Skin of body (tissue), 2 donors: ENCODE results near the gene MDH1. TPM values are rescaled to one million over a fixed set of nuclear protein-coding genes. Genes with fewer than 3 reads are reported as not detected.
"Not testable (repeated sequence)": the region's sequence is repeated elsewhere in the genome, so short reads cannot be mapped to it uniquely, and the experiment has no call there.

Experiments
- DNase-seq: peaks from one replicate; lab custom pipeline; 2025; lab: John Stamatoyannopoulos, UW
- total RNA-seq: library from RNA; depleted of rRNA; stranded (reverse); fragments of >200 nt; gene quantifications from one replicate; pipeline ENCODE4 v1.2.3, GENCODE V29; 2014

MDH1 gene
- total RNA-seq, 1 donor from 2014 or later: 139 TPM

- DNase-seq: no peak
Measured at GRCh38 chr2:63587814-63588384, 864 bp upstream of the MDH1 start.

DNA sequence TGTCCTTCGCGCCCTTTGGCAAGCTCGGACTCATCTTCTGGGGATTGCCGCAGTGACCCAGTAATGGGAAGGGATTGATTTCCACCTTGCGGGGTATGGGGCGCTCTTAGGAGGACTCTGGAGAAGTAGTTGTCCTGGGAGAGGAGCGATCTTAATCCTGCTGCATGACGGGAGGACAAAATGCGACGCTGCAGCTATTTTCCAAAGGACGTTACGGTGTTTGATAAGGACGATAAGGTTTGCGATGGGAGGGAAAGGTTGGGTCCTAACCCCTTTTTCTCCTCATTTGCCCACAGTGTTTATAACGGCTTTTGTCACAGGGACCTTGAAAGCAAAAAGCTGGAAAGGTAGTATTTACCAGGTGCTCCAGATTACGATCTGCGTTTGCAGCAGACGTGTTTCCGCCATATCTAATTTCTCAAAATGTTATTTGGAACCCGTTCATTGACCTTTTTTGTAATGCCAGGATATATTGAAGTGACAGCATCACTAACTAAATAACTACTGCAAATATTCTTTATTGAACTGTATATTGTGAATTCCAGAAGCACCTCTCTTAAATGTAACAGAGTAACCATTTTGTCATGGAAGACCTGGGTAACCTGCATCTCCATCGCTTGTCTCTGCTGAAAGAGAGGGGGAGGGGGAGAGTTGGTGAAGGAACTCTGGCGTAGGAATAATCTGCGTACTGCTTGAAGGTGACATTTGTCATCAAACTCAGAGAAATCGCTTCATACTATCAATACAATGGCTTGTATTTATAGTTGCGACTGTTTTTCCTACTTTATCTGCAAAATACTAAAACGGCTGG lies 590 bp downstream of the MDH1 start:
- DNase-seq: peak; percentile 77

- DNase-seq: no peak
Measured at GRCh38 chr2:63590626-63591408, 2.1 kb downstream of the MDH1 start.

GRCh38 chr2:63591566-63592175 lies 2.9 kb downstream of the MDH1 start:
- no peak for DNase-seq

- DNase-seq: no peak
Measured at GRCh38 chr2:63594660-63595059, 5.9 kb downstream of the MDH1 start.

- no peak for DNase-seq
Measured at GRCh38 chr2:63596401-63596883, 7.7 kb downstream of the MDH1 start.

DNA sequence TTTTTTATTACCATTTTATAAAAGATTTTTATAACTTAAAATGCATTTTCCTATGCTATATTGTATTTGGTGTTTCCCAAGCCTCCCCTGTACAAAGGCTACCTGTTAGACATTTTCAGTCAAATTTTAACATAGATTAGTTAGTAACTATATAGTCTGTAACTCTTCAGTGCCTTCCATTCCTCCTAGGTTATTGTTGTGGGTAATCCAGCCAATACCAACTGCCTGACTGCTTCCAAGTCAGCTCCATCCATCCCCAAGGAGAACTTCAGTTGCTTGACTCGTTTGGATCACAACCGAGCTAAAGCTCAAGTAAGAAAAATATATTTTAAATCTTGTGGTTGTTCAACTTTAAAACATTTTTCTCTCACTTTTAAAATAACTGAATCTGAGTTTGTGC lies 10.2 kb downstream of the MDH1 start:
- no peak for DNase-seq

- no peak for DNase-seq
Measured at GRCh38 chr2:63600881-63601460, 12.2 kb downstream of the MDH1 start.

DNA sequence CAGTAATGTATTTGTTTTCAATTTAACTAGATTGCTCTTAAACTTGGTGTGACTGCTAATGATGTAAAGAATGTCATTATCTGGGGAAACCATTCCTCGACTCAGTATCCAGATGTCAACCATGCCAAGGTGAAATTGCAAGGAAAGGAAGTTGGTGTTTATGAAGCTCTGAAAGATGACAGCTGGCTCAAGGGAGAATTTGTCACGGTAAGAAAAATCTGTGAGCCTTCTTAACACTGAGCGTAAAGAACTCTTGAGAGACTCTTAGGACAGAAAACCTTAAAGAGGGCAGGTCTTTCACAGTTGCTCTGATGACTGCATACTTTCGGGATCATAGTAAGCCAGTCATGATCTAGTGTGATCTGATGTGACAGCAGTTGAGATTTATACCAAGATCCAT lies 15.9 kb downstream of the MDH1 start:
- DNase-seq: no peak

- not testable (repeated sequence) for DNase-seq
Measured at GRCh38 chr2:63608865-63609264, 20.1 kb downstream of the MDH1 start.

- no peak for DNase-seq
Measured at GRCh38 chr2:63610525-63610924, 21.8 kb downstream of the MDH1 start.

DNA sequence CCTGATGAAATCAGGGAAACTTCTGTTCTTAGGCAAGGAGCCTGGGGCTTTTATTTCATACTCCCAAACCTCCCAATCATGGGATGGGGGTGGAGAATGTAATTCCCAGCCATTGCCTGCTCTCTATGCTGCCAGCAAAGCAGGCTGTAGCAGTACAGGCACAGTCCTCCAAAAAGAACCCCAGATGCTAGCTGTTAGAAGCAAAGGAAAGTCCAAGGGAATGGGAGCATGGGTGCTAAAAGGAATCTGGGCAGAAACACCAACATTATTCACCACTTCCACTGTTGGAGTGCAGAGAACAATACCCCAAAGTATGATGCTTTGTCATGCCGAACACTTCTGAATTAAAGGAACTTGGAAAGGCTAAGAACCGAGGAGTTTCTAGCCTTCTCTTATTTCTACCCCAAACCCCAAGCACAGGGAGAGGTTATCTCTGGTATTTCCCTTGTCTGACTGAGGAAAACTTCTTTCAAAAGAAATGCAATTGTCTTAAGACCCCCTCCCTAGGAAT lies 24.7 kb downstream of the MDH1 start:
- no peak for DNase-seq

DNA sequence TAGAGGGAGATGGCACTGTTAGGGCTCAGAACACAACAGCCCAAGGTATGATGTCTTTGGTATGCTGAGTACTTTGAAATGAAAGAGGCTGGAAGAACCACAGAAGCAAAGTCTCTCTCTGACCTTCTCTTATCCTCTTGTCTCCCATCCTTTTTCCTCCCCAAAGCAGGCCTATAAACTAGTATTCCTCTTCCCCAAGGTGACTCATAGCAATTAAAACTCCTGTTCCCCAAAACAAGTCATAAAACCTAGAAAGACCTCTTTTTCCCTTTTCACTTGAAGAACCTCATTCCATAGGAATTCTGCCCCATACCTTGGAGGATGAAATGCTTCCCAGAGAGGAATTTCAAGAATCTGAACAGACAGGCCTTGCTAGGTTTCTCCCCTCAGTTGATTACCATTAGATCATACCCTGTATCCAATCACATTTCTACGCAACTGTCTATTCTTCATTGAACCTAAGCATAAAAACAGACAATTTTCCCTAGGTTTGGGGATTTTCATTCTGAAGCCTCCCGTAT lies 25.7 kb downstream of the MDH1 start:
- DNase-seq: peak; percentile 30

DNA sequence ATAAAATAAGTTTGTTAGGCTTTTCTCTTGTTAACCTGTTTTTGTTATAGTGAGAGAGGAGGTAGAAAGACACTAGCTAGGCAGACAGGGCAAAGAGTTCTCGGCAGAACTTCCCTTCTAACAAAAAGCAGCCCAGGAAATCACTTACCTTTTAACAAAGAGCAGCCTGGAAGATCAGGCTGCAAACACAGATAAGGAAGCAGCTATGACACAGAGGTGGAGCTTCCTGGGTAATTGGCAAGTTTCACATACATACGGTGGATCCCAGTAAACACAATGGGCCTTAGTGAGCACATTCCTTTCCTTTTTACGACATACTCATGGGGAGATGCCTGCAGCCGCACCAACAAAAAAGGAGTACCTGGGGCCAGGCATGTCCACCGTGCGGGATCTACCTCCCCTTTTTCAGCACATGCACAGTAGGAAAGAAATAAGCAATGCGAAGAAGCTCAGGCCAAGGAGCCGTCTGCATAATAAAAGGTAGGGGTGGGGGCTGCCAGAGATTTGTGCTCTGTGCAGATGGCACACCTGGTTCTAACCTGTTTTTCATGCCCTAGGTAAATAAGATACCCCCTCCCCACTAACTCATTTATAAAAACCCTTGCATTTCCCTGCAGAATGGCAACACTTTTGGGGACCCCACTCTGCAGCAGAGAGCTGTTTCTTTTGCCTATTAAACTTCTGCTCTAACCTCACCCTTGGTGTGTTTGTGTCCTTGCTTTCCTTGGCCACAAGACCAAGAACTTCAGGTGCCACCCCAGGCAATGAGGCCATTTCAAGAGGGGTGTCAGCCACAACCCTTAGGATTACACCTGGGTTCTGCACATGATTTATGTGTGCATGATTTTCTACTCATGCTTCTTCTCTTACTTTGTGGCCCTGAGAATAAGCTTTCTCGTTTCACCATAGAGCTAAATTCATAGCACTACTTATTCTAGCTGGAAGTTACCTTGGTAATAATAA lies 26.5 kb downstream of the MDH1 start:
- no peak for DNase-seq

GRCh38 chr2:63617366-63617765 lies 28.6 kb downstream of the MDH1 start:
- no peak for DNase-seq

GRCh38 chr2:63619328-63619727 lies 30.6 kb downstream of the MDH1 start:
- no peak for DNase-seq

DNA sequence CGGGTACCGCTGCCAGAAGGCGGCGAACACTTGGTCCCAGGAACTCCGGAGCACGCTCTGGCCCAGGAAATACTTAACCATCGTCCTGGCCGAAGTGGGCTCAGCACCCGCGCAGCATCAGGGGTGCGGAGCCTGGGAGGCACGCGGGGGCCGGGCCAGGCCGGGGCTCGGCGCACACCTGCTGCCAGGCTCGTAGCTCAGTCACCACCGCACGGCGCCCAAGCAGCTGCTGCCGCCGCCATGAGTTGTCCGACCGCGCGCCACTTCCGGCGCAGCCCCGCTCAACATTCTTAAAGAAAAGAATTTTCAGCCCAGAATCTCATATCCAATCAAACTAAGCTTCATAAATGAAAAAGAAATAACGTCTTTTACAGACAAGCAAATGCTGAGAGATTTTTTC lies 34.0 kb downstream of the MDH1 start:
- DNase-seq: no peak

GRCh38 chr2:63623763-63624162 lies 35.0 kb downstream of the MDH1 start:
- DNase-seq: not testable (repeated sequence)

DNA sequence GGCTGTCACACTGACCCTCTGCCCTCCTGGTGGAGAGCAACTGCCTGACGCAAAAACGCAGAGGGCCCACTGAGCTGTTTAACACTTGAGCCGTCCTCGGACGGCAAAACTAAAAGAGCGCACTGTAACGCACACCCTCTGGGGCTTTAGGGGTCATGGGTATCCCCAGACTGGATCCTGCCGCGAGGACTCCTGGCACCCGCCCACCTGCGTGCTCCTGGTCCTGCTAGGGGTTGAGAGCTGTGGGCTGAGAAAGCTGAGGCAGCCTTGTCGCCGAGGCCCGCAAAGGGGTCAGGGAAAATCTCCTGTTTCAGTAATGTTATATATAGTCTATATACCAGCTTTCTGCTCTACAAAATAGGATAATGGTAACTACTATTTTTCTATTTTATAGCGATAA lies 39.1 kb downstream of the MDH1 start:
- DNase-seq: no peak
